SKM-1 treated with dmso at 0.1 percent for 144 hours (cell line): ENCODE results near the gene CDSN.

Experiments
- DNase-seq: peaks from one replicate; lab custom pipeline; 2025; ENCODE audit not compliant: unreplicated experiment; lab: John Stamatoyannopoulos, UW

Gene CDSN

GRCh38 chr6:31116661-31117385 lies 3.4 kb downstream of the CDSN start:
- no peak for DNase-seq

GRCh38 chr6:31115941-31116560 lies 4.2 kb downstream of the CDSN start:
- DNase-seq = no peak

GRCh38 chr6:31114970-31115849 lies 5.0 kb downstream of the CDSN start:
- DNase-seq = no peak

DNA sequence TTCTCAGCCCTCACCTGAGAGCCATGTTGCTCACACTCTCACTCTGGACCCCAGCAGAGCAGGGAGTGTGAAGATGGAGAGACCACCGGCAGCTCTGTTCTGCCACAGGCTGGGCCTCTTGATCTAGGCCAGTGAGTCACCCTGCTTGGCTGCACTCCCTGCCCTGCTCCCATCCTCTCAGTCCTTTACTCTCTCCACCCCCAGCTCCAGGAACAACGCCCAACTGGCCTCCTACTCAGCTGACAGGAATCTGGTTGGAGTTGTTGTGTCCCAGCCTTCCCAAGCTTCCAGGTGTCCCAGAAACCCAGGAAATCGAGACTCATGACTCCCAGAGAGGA lies 5.7 kb downstream of the CDSN start, which contains the start of gene PSORS1C1:
Gene PSORS1C1 (plus strand): TSS at position 260 of the 338 bp plus-strand sequence. CDS start 14,833 bp downstream, outside the sequence.
- DNase-seq = no peak

DNA sequence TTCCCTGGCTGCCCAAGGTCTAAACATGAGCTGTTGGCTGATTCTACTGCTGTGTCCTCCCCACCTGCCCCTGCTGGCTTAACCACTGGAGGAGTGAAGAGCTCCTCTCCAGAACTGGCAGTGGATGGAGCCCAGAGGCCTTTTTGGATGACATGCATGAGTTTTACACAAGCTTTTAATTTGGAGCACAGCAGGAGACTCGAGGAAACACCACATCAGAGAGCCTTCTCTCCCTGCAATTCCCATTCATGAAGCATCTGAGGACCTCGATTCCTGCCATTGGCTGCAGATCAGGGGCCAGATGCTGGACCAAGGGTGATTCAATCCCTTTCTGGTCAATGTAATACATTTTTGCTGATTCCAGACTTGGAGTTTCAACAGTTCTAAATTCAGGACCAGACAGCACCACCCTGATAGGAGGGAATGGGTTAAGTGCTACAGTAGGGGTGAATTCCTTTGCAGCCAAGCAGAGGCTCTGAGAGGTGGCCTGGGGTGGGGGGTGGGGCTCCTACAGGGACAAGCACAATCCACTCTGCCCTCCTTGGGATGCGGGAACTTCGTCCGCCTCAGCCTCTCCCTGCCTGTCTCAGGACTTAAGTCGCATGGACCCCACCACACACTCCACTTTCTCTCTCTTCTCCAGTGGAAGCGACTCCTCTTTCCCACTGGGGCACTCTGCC lies 6.2 kb downstream of the CDSN start:
- no peak for DNase-seq

DNA sequence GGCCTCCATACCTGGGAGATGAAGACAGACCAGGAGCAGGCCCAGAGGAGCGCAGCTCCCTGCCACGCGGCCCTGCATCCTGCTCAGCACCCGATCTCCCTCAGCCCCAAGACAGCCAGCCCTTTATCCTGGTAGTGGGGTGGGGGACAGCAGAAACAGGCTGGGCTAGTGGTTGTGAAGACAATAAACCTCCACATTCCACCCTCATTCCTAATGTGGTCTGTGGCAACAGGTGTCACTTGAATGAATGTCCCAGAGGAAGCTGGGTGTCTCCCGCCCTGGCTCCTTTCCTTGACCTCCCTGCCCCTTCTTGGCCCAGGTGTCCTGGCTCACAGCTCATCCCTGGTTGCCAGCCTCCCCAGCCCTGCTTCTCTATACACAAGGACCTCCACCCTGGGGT lies 7.8 kb downstream of the CDSN start, which contains the start of gene C6orf15:
Gene C6orf15 (minus strand): TSS at position 98 of the 400 bp plus-strand sequence. CDS start 20 bp downstream, at position 78.
- no peak for DNase-seq

- DNase-seq = no peak
Measured at GRCh38 chr6:31111712-31112111, 8.5 kb downstream of the CDSN start.

DNA sequence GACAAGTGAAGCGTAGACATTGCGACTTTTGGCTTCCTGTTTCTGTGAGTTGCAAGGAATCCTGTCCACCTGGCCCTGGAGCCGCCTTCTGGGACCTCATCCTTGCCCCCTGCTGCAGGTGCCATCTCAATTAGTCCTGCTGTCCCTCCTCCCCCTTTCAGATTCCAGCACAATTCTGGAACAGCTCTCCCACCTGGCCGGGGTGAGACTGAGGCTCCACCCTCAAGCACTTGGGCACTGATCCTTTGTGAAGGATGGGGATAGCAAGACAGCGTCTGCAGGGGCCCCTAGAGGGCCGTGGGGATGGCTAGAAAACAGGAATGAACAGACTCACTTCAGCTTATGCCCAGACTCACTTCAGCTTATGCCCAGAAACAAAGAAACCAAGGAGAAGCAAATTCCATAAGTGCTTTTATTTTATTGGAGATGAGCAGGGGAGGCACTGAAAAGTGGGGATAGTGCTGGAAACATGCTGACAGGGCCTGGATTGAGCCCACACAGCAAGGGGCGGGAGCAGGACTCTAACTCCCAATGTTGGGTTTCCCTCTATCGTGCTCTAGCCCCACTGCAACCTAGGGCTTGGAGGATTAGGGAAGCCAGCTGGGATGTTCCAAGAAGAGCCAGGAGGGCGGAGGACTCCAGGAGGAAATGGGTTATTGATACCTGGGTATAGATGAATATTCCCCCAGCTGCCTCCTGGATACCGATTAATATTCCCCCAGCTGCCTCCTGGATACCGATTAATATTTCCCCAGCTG lies 9.2 kb downstream of the CDSN start:
- no peak for DNase-seq

GRCh38 chr6:31107052-31107451 lies 13.2 kb downstream of the CDSN start:
- no peak for DNase-seq

DNA sequence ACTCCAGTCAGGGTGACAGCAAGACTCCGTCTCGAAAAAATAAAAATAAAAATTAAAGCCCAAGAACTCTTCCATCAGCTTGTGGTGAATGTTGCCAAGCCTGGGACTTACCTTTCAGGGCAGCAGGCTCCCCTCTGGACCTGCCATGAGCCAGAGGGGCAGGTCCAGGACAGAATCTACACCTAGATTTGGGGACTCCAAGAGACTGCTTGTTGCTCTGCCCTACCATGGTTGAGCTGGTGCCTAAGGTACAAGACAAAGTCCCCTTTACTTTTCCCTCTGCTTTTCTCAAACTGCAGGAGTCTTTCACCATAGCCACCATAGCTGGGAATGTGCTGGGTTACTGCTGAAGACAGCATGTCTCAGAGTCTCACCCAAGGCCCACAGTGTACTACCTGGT lies 17.1 kb downstream of the CDSN start:
- DNase-seq = no peak

- no peak for DNase-seq
Measured at GRCh38 chr6:31098449-31098938, 21.8 kb downstream of the CDSN start.

- no peak for DNase-seq
Measured at GRCh38 chr6:31096656-31097055, 23.6 kb downstream of the CDSN start.

GRCh38 chr6:31096215-31096614 lies 24.0 kb downstream of the CDSN start:
- DNase-seq = no peak

GRCh38 chr6:31094389-31094881 lies 25.8 kb downstream of the CDSN start:
- no peak for DNase-seq

DNA sequence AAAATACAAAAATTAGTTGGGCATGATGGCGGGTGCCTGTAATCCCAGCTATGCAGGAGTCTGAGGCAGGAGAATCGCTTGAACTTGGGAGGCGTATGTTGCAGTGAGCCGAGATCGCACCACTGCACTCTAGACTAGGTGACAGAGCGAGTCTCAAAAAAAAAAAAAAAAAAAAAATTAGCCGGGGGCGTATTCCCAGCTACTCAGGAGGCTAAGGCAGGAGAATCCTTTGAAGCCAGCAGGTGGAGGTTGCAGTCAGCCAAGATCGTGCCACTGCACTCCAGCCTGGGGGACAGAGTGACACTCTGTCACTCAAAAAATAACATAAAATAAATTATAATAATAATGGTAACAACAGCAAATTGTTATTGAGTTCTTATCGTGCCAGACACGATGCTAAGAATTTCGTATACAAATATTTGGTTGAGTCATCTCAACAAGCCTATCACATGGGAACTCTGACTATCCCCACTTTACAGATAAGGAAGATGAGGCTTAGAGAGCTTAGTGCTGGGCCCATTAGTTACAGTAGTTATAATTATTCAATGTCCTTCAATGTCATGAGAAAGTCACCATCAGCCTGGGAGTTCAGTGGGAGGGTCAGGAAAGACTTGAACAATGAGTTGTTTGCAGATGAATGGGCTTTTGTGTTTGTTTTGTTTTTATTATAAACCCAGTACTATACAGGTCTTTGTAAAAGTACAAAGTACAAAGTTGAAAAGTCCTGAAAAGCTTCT lies 27.3 kb downstream of the CDSN start:
- DNase-seq = no peak

- no peak for DNase-seq
Measured at GRCh38 chr6:31092238-31092637, 28.0 kb downstream of the CDSN start.

DNA sequence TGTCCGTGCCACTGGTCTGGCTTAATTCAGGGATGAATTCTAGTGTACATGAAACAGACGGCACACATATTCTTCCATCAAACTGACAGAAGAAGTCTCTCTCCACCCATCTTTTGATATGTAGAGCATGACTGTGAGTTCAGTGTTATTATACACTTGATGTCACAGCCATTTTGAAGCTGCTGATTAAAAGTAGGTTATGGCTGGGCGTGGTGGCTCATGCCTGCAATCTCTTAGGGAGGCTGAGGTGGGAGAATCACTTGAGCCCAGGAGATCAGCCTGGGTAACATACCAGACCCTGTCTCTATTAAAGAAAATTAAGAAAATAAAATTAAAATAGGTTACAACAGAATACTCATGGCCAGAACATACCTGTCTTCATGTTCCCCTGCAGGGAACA lies 28.6 kb downstream of the CDSN start:
- no peak for DNase-seq

DNA sequence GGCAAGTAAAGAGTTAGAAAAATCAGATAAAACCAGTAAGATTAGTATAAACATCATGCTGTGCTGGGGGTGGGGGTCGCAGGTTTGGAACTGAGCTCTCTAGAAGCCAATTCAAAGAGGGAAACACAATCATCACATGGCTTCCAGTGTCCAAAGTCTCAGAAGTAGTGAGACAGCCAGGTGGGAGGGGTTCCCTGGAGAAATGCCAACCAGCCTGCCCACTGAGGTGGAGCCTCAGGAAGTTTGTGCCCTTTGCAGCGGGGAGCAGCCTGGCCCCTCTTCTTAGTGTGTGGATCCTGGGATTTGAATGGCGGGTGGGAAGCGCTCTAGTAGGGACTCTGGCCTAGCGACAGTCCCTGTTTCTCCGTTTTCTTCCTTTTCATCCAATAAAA lies 29.3 kb downstream of the CDSN start:
- DNase-seq = no peak

GRCh38 chr6:31090275-31090972 lies 29.8 kb downstream of the CDSN start:
- no peak for DNase-seq
